ENCODE measurements around the gene SRPK3.

Gene SRPK3

DNA sequence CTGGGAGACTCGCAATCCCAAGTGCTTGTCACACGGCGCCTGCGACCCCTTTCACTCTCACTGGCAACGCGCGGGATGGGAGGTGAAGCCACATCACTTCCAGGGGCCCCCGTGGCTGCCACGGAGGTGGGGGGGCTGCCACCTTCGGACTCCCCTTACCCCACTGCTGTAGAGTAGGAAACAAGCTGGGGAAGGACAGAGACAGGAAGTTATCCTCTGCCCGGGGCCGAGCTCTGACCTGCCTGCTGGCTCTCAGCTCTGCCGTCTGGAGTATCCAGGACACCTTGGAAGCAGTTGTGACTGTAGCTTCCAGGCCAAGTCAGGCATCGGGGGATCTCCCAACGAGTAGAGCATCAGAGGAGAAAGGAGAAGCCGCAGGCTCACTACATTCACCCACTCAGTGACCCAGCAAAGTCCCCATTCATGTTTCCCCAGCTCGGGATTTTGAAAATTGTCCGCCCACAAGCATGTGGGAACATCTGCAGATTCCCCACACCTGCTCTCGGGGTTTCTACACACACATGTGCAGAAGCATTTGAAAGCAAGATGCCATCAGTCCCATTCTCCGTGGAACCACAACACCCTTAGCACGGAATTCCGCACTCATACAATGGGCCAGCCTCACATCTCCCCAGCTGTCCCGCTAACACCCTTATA lies 38.7 kb downstream of the SRPK3 start:
- Histone ChIP-seq H3K27me3 (ENCODE audit: low read depth, low read length) (no peaks in the 10 kb centered on the region), H3K4me3 (ENCODE audit: low read depth in 1 of 2, low read length in 2 of 2) (peak overlapping the region in 1 of 2 donors; percentile 56), H3K36me3 (ENCODE audit: control insufficient read depth in 1 of 2, insufficient read depth in 2 of 2, low read length in 2 of 2) (no peaks in the 10 kb centered on the region), H3K4me1 (ENCODE audit: control insufficient read depth in 1 of 2, insufficient read depth in 2 of 2, low read length in 2 of 2) (no peaks in the 10 kb centered on the region), H3K9me3 (ENCODE audit: control insufficient read depth in 1 of 2, low read length in 2 of 2) (no peaks in the 10 kb centered on the region), H3K27ac (ENCODE audit: low read length) (no peak overlapping the region)

DNA sequence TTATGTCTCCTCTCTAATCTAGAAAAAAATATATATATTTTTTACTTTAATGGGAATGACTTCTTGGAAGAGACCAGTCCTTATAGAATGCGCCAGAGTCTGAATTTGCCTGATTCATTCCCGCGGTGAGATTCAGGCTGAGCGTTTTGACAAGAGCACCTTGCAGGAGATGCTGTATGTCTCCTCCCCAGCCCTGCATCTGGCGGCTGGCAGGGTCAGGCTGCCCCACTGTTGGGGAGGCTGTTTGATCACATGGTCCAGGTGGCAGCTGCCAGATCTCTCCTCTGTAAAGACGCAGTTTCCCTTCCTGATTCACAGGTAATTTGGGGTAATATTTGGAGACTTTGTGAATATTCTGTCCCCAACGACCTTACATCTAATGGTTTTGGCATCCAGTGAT lies 39.8 kb downstream of the SRPK3 start:
- no peaks in the 10 kb centered on the region for H3K27me3 ChIP-seq (ENCODE audit: low read depth, low read length)
- H3K27ac ChIP-seq (ENCODE audit: low read length): no peak overlapping the region
- H3K36me3 ChIP-seq (ENCODE audit: control insufficient read depth in 1 of 2, insufficient read depth in 2 of 2, low read length in 2 of 2): no peaks in the 10 kb centered on the region
- no peaks in the 10 kb centered on the region for H3K4me1 ChIP-seq (ENCODE audit: control insufficient read depth in 1 of 2, insufficient read depth in 2 of 2, low read length in 2 of 2)
- no peak overlapping the region for H3K4me3 ChIP-seq (ENCODE audit: low read depth in 1 of 2, low read length in 2 of 2)
- H3K9me3 ChIP-seq (ENCODE audit: control insufficient read depth in 1 of 2, low read length in 2 of 2): no peaks in the 10 kb centered on the region

DNA sequence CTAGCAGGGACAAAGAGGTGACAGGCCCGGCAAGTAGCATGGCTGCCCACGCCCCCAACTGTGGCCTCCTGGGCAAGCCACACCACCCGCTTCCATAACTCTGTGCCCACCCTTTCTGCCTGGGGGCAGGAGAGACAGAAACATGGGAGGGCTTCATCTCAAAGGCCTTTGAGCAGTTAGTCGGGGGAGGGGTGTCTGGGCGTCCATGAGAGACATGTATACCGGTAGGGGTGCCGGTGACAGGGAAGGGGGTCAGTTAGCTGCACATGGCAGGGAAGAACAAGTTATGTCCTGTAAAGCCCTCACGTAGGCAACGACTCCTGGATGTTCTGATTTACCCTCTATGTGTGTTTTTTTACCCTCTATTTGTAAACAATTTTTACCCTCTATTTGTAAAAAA lies 40.2 kb downstream of the SRPK3 start:
- Histone ChIP-seq H3K9me3 (ENCODE audit: control insufficient read depth in 1 of 2, low read length in 2 of 2) (no peaks in the 10 kb centered on the region), H3K27ac (ENCODE audit: low read length) (no peak overlapping the region), H3K36me3 (ENCODE audit: control insufficient read depth in 1 of 2, insufficient read depth in 2 of 2, low read length in 2 of 2) (no peaks in the 10 kb centered on the region), H3K27me3 (ENCODE audit: low read depth, low read length) (no peaks in the 10 kb centered on the region), H3K4me1 (ENCODE audit: control insufficient read depth in 1 of 2, insufficient read depth in 2 of 2, low read length in 2 of 2) (no peaks in the 10 kb centered on the region), H3K4me3 (ENCODE audit: low read depth in 1 of 2, low read length in 2 of 2) (no peak overlapping the region)

DNA sequence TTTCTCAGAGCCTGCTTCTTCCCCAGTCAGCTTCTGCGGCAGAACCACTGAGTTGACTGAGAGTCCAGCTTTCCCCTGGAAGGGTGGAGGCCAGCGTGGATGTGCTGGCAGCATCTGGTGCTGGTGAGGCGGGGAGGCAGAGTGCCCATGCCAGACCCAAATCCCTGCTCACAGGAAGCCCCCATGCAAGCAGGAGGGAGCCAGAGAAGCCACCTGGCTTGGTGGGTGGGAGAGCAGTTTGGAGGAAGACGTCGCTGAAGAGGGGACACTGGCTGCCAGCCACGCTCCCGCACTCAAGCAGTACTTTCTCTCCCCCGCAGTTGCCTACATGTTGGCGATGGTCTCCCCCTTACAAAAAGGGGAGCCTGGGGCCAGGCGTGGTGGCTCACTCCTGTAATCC lies 43.5 kb downstream of the SRPK3 start:
- H3K9me3 ChIP-seq (ENCODE audit: control insufficient read depth in 1 of 2, low read length in 2 of 2): no peaks in the 10 kb centered on the region
- peaks cover 4% of the 10 kb centered on the region for H3K27me3 ChIP-seq (ENCODE audit: low read depth, low read length)
- H3K4me1 ChIP-seq (ENCODE audit: control insufficient read depth in 1 of 2, insufficient read depth in 2 of 2, low read length in 2 of 2): peaks cover 0 to 12% of the 10 kb centered on the region in 2 donors
- no peaks in the 10 kb centered on the region for H3K36me3 ChIP-seq (ENCODE audit: control insufficient read depth in 1 of 2, insufficient read depth in 2 of 2, low read length in 2 of 2)
- H3K4me3 ChIP-seq (ENCODE audit: low read depth in 1 of 2, low read length in 2 of 2): no peak overlapping the region
- H3K27ac ChIP-seq (ENCODE audit: low read length): no peak overlapping the region

DNA sequence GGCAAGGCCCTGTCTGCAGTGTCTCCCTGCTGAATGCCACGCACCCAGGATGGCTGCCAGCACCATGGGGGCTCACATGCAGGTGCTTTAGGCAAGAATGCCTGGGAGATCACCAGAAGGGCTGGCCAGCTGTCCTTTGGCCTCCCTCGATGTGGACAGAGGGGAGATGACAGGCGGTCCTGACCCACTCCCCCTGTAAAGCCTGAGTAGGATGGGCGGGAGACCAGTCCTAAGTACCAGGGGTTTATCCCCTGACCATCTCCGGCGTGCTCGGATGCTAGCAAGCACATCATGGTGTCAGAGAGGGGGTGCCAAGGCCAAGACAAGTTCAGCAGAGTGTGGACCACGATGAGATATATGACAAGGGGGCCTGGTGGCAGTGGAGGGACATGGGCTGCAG lies 44.2 kb downstream of the SRPK3 start:
- no peak overlapping the region for H3K4me3 ChIP-seq (ENCODE audit: low read depth in 1 of 2, low read length in 2 of 2)
- H3K27me3 ChIP-seq (ENCODE audit: low read depth, low read length): peaks cover 4% of the 10 kb centered on the region

DNA sequence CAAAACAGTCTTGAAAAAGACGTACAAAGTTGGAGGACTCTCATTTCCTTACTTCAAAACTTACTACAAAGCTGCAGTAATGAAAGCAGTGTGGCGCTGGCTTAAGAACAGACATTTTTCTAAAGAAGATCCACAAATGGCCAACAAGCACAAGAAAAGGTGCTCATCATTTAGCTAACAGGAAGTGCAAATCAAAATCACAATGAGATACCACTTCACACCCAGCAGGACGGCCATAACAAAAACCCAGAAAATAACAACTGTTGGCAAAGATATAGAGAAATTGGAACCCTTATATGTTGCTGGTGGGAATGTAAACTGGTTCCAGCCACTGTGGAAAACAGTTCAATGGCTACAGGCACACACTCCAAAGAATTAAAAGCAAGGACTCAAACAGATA lies 46.2 kb downstream of the SRPK3 start:
- H3K27me3 ChIP-seq (ENCODE audit: low read depth, low read length): peaks cover 4% of the 10 kb centered on the region
- no peak overlapping the region for H3K27ac ChIP-seq (ENCODE audit: low read length)
- H3K4me1 ChIP-seq (ENCODE audit: control insufficient read depth in 1 of 2, insufficient read depth in 2 of 2, low read length in 2 of 2): peaks cover 0 to 20% of the 10 kb centered on the region in 2 donors
- no peak overlapping the region for H3K4me3 ChIP-seq (ENCODE audit: low read depth in 1 of 2, low read length in 2 of 2)
- H3K9me3 ChIP-seq (ENCODE audit: control insufficient read depth in 1 of 2, low read length in 2 of 2): no peaks in the 10 kb centered on the region
- no peaks in the 10 kb centered on the region for H3K36me3 ChIP-seq (ENCODE audit: control insufficient read depth in 1 of 2, insufficient read depth in 2 of 2, low read length in 2 of 2)

More for the DNA sequence above, 44.2 kb downstream of the SRPK3 start:
- Histone ChIP-seq H3K9me3 (ENCODE audit: control insufficient read depth in 1 of 2, low read length in 2 of 2) (no peaks in the 10 kb centered on the region), H3K27ac (ENCODE audit: low read length) (no peak overlapping the region), H3K36me3 (ENCODE audit: control insufficient read depth in 1 of 2, insufficient read depth in 2 of 2, low read length in 2 of 2) (no peaks in the 10 kb centered on the region), H3K4me1 (ENCODE audit: control insufficient read depth in 1 of 2, insufficient read depth in 2 of 2, low read length in 2 of 2) (peaks cover 0 to 19% of the 10 kb centered on the region in 2 donors)

DNA sequence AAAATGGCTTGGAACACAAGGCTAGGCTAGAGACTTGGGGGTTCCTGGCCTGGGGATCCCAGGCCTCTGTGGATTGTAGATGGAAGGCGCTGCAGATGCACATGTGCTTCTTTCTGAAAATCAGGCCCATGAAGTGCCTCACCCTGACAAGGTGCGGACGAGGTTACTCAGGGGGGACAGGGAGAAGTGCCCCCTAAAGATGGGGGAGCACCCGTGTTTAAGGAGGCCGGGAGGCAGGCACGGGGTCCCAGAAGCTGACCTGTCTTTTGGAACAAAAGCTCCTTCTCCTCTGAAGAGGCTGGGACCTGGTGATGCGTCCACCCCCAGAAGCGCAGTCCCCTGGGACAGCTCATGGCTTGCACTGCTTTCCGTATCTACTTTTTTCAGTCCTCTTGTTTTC lies 47.1 kb downstream of the SRPK3 start:
- Histone ChIP-seq H3K4me1 (ENCODE audit: control insufficient read depth in 1 of 2, insufficient read depth in 2 of 2, low read length in 2 of 2) (peaks cover 0 to 20% of the 10 kb centered on the region in 2 donors), H3K9me3 (ENCODE audit: control insufficient read depth in 1 of 2, low read length in 2 of 2) (no peaks in the 10 kb centered on the region), H3K36me3 (ENCODE audit: control insufficient read depth in 1 of 2, insufficient read depth in 2 of 2, low read length in 2 of 2) (no peaks in the 10 kb centered on the region), H3K27me3 (ENCODE audit: low read depth, low read length) (peaks cover 4% of the 10 kb centered on the region), H3K27ac (ENCODE audit: low read length) (no peak overlapping the region), H3K4me3 (ENCODE audit: low read depth in 1 of 2, low read length in 2 of 2) (peak overlapping the region in 1 of 2 donors; percentile 50)

DNA sequence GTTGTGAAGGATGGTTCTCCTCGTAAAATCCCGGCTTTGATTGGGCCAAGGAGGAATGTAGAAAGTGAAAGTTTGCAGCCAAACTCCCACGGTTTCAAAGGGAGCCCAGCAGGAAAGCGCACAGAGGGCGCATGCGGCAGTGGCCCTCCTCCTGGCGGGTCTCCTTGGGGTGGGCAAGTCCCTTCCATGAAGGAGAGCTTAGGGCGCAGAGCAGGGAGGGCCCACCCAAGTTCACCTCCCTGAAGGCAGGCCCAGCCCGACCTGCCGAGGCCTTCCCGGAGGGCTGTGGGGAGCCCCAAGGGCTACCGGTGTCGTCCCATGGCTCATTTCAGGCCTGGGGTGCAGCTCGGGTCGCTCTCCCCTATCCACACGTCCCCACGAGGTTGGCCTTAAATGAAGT lies 47.5 kb downstream of the SRPK3 start:
- Histone ChIP-seq H3K9me3 (ENCODE audit: control insufficient read depth in 1 of 2, low read length in 2 of 2) (no peaks in the 10 kb centered on the region), H3K36me3 (ENCODE audit: control insufficient read depth in 1 of 2, insufficient read depth in 2 of 2, low read length in 2 of 2) (no peaks in the 10 kb centered on the region), H3K27me3 (ENCODE audit: low read depth, low read length) (peaks cover 4% of the 10 kb centered on the region), H3K27ac (ENCODE audit: low read length) (no peak overlapping the region), H3K4me3 (ENCODE audit: low read depth in 1 of 2, low read length in 2 of 2) (peak overlapping the region; percentile 11 to 50), H3K4me1 (ENCODE audit: control insufficient read depth in 1 of 2, insufficient read depth in 2 of 2, low read length in 2 of 2) (peaks cover 0 to 20% of the 10 kb centered on the region in 2 donors)

DNA sequence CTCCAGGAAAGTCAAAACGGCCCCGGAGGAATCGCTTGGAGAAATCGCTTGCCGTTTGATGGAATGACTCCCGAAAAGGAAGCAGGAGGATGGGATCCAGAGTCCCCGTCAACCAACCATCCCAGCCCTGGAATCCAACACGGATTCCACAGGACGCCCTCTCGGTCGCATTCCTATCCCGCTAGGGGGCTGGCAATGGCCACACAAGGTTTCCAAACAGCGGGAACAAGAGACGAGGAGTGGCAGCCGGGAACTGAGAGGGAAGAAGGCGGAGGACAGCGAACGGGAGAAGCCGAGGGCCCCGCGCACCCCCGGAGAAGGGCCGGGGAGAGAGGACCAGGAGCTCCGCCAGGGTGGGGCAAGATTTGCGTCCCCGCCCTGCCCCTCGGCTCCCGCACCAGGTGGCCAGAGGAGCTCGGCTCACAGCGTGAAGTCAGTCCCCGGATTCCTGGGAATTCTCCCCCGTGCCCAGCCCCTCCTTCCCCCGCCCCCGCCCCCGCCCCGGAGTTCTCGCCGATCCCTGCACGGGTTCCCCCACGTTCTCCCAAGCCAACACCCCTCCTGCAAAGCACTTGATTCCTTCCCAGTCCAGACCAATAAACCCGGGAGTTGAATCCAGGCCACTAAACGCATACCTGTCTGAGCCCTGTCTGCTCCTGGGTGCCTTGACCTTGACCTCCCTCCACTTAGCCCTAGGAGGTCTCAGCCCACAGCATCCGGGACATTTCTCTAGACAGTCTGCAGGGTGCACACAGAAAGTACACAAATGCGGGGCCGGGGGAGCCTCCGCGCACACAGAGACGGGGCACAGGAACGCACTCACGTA lies 48.1 kb downstream of the SRPK3 start:
- Histone ChIP-seq H3K4me3 (ENCODE audit: low read depth in 1 of 2, low read length in 2 of 2) (peak overlapping the region; percentile 11 to 64), H3K36me3 (ENCODE audit: control insufficient read depth in 1 of 2, insufficient read depth in 2 of 2, low read length in 2 of 2) (no peaks in the 10 kb centered on the region), H3K4me1 (ENCODE audit: control insufficient read depth in 1 of 2, insufficient read depth in 2 of 2, low read length in 2 of 2) (peaks cover 0 to 20% of the 10 kb centered on the region in 2 donors), H3K27me3 (ENCODE audit: low read depth, low read length) (peaks cover 4% of the 10 kb centered on the region), H3K9me3 (ENCODE audit: control insufficient read depth in 1 of 2, low read length in 2 of 2) (no peaks in the 10 kb centered on the region), H3K27ac (ENCODE audit: low read length) (no peak overlapping the region)

DNA sequence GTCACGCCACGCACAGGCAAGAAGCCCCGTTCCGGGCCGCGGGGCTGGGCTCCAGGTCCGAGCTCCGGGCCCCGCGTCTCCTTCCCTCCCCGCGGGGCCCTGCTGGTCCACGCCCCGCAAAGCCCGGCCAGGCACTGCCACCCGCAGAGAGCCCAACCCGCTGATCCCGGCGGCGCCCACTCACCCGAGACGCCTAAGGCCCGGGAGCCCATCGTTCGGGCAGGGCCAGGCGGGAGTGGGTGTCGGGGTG lies 48.6 kb downstream of the SRPK3 start:
- Histone ChIP-seq H3K27me3 (ENCODE audit: low read depth, low read length) (peaks cover 4% of the 10 kb centered on the region), H3K9me3 (ENCODE audit: control insufficient read depth in 1 of 2, low read length in 2 of 2) (no peaks in the 10 kb centered on the region), H3K27ac (ENCODE audit: low read length) (no peak overlapping the region), H3K36me3 (ENCODE audit: control insufficient read depth in 1 of 2, insufficient read depth in 2 of 2, low read length in 2 of 2) (no peaks in the 10 kb centered on the region), H3K4me3 (ENCODE audit: low read depth in 1 of 2, low read length in 2 of 2) (peak overlapping the region in 1 of 2 donors; percentile 64), H3K4me1 (ENCODE audit: control insufficient read depth in 1 of 2, insufficient read depth in 2 of 2, low read length in 2 of 2) (peaks cover 0 to 20% of the 10 kb centered on the region in 2 donors)

DNA sequence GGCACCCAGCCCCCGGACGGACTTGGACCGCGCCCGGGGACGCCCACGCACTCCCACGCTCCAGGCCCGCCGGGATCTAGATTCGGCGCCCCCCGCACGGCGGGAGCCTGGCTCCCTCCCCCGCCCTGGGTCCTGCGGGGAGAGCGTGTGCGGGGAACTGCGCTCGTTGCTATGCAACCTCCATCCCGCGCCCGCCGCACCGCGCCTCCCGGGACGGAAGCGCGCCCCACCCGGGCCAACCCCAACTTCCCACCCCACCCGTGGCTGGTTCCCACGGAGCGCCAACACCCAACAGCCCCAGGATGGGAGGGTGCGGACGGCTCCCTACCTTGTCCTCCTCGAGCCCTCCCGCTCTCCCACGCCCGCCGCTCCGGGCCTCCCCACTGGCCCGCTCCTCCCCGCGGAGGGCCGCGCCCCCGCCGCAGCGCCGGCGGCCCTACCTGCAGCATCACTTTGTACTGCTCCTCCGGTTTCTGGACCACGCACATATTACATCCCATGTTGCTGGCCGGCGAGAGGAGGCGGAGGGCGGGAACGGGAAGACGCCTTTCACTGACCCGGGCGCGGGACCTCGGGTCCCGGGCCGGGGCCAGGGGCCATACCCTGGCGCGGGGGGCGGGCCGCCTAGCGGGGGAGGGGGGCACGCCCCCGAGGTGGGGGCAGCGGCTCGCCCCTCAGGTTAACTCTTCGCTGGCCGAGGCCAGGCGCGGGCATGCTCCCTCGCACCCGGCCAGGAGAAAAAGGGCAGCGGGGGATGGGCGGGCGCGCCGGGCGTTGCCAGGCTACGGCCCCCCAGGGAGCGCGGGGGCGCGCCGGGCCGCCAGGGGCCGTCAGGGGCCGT lies 49.2 kb downstream of the SRPK3 start, which contains the start of gene PDZD4:
TSS of gene PDZD4 (minus strand) at position 746 of the 841 bp plus-strand sequence. CDS start at position 500, 246 bp downstream.
- H3K27me3 ChIP-seq (ENCODE audit: low read depth, low read length): peaks cover 4% of the 10 kb centered on the region
- no peaks in the 10 kb centered on the region for H3K36me3 ChIP-seq (ENCODE audit: control insufficient read depth in 1 of 2, insufficient read depth in 2 of 2, low read length in 2 of 2)
- H3K4me1 ChIP-seq (ENCODE audit: control insufficient read depth in 1 of 2, insufficient read depth in 2 of 2, low read length in 2 of 2): peaks cover 0 to 20% of the 10 kb centered on the region in 2 donors
- no peak within 1 kb of the TSS for H3K27ac ChIP-seq (ENCODE audit: low read length)
- peak within 1 kb of the TSS in 1 of 2 donors; percentile 64 for H3K4me3 ChIP-seq (ENCODE audit: low read depth in 1 of 2, low read length in 2 of 2)
- H3K9me3 ChIP-seq (ENCODE audit: control insufficient read depth in 1 of 2, low read length in 2 of 2): no peaks in the 10 kb centered on the region

Data from muscle layer of duodenum (tissue), 2 donors.